ENCODE data around the gene PLCB1.

The PLCB1 gene

GRCh38 chr20:8161264-8162071, 29.4 kb downstream of the PLCB1 start:
- Histone ChIP-seq H3K4me1 (ENCODE audit: insufficient read depth, low read length) (peaks cover 26% of the 10 kb centered on the region), H2AFZ (ENCODE audit: low read depth, low read length) (no peak overlapping the region), H4K20me1 (ENCODE audit: insufficient read depth, low read length) (peaks cover 13% of the 10 kb centered on the region; the same call in 1 of the 2 replicates), H3K4me2 (ENCODE audit: insufficient read depth, low read length) (no peak overlapping the region), H3K4me3 (ENCODE audit: low read depth in 1 of 2, low read length in 2 of 2) (no peak overlapping the region), H3K79me2 (ENCODE audit: insufficient read depth, low read length) (peaks cover 81% of the 10 kb centered on the region), H3K36me3 (ENCODE audit: insufficient read depth, low read length) (peaks cover 25% of the 10 kb centered on the region), H3K27ac (ENCODE audit: low read length) (peak overlapping the region; percentile 44; the same call in 1 of the 2 replicates), H3K9ac (ENCODE audit: low read depth, low read length) (no peak overlapping the region), H3K9me3 (ENCODE audit: insufficient read depth, low read length, severe bottlenecking) (peaks cover 8% of the 10 kb centered on the region), H3K27me3 (ENCODE audit: insufficient read depth, low read length, poor library complexity) (no peaks in the 10 kb centered on the region)
- DNase-seq (no peak), ATAC-seq (ENCODE audit: insufficient read depth, low read depth) (peak; percentile 69)
- TF ChIP-seq, protein P1, sequence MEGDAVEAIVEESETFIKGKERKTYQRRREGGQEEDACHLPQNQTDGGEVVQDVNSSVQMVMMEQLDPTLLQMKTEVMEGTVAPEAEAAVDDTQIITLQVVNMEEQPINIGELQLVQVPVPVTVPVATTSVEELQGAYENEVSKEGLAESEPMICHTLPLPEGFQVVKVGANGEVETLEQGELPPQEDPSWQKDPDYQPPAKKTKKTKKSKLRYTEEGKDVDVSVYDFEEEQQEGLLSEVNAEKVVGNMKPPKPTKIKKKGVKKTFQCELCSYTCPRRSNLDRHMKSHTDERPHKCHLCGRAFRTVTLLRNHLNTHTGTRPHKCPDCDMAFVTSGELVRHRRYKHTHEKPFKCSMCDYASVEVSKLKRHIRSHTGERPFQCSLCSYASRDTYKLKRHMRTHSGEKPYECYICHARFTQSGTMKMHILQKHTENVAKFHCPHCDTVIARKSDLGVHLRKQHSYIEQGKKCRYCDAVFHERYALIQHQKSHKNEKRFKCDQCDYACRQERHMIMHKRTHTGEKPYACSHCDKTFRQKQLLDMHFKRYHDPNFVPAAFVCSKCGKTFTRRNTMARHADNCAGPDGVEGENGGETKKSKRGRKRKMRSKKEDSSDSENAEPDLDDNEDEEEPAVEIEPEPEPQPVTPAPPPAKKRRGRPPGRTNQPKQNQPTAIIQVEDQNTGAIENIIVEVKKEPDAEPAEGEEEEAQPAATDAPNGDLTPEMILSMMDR (IDR thresholded peaks at IDR 0.05; ENCODE audit: borderline replicate concordance, extremely low read depth, low read length, poor library complexity, severe bottlenecking), result no peak
- no peak for TF ChIP-seq EZH2 (IDR thresholded peaks at IDR 0.05; ENCODE audit: borderline replicate concordance, low read depth, low read length, severe bottlenecking)

GRCh38 chr20:8162610-8163009, 30.5 kb downstream of the PLCB1 start:
- DNase-seq, result no peak
- H3K79me2 ChIP-seq (ENCODE audit: insufficient read depth, low read length), result peaks cover 83% of the 10 kb centered on the region
- H4K20me1 ChIP-seq (ENCODE audit: insufficient read depth, low read length), result peaks cover 13% of the 10 kb centered on the region; the same call in 1 of the 2 replicates
- no peak overlapping the region for H2AFZ ChIP-seq (ENCODE audit: low read depth, low read length)
- H3K9ac ChIP-seq (ENCODE audit: low read depth, low read length), result no peak overlapping the region
- H3K27ac ChIP-seq (ENCODE audit: low read length), result no peak overlapping the region
- no peaks in the 10 kb centered on the region for H3K27me3 ChIP-seq (ENCODE audit: insufficient read depth, low read length, poor library complexity)
- peaks cover 8% of the 10 kb centered on the region for H3K9me3 ChIP-seq (ENCODE audit: insufficient read depth, low read length, severe bottlenecking)
- peaks cover 25% of the 10 kb centered on the region for H3K36me3 ChIP-seq (ENCODE audit: insufficient read depth, low read length)
- no peak for ATAC-seq (ENCODE audit: insufficient read depth, low read depth)
- H3K4me3 ChIP-seq (ENCODE audit: low read depth in 1 of 2, low read length in 2 of 2), result no peak overlapping the region
- peaks cover 14% of the 10 kb centered on the region for H3K4me1 ChIP-seq (ENCODE audit: insufficient read depth, low read length)
- no peak overlapping the region for H3K4me2 ChIP-seq (ENCODE audit: insufficient read depth, low read length)
- TF ChIP-seq EZH2 (IDR thresholded peaks at IDR 0.05; ENCODE audit: borderline replicate concordance, low read depth, low read length, severe bottlenecking), result no peak
- TF ChIP-seq, protein P1 (IDR thresholded peaks at IDR 0.05; ENCODE audit: borderline replicate concordance, extremely low read depth, low read length, poor library complexity, severe bottlenecking), result no peak

- Histone ChIP-seq H2AFZ (ENCODE audit: low read depth, low read length) (no peak overlapping the region), H4K20me1 (ENCODE audit: insufficient read depth, low read length) (peaks cover 13% of the 10 kb centered on the region; the same call in 1 of the 2 replicates), H3K79me2 (ENCODE audit: insufficient read depth, low read length) (peaks cover 83% of the 10 kb centered on the region), H3K36me3 (ENCODE audit: insufficient read depth, low read length) (peaks cover 18% of the 10 kb centered on the region), H3K4me2 (ENCODE audit: insufficient read depth, low read length) (no peak overlapping the region), H3K27ac (ENCODE audit: low read length) (no peak overlapping the region), H3K4me1 (ENCODE audit: insufficient read depth, low read length) (peaks cover 14% of the 10 kb centered on the region), H3K9ac (ENCODE audit: low read depth, low read length) (no peak overlapping the region), H3K9me3 (ENCODE audit: insufficient read depth, low read length, severe bottlenecking) (peaks cover 4% of the 10 kb centered on the region), H3K4me3 (ENCODE audit: low read depth in 1 of 2, low read length in 2 of 2) (no peak overlapping the region), H3K27me3 (ENCODE audit: insufficient read depth, low read length, poor library complexity) (no peaks in the 10 kb centered on the region)
- ATAC-seq (ENCODE audit: insufficient read depth, low read depth) (no peak), DNase-seq (no peak)
- TF ChIP-seq EZH2 (IDR thresholded peaks at IDR 0.05; ENCODE audit: borderline replicate concordance, low read depth, low read length, severe bottlenecking), result no peak
- TF ChIP-seq, protein P1 (IDR thresholded peaks at IDR 0.05; ENCODE audit: borderline replicate concordance, extremely low read depth, low read length, poor library complexity, severe bottlenecking), result no peak
Measured at GRCh38 chr20:8163543-8163942, 31.5 kb downstream of the PLCB1 start.
